Omental fat pad (tissue), 4 donors: Measurements from ENCODE around the gene CCDC85B. TPM values are rescaled to one million over a fixed set of nuclear protein-coding genes. Genes with fewer than 3 reads are reported as not detected.

Experiments
- ATAC-seq: fragments of 150-250 bp; one replicate; pipeline ENCODE4 v1.9.1; 2016; ENCODE audit warnings: mild to moderate bottlenecking, moderate library complexity; ENCODE audit not compliant: low FRiP score
- DNase-seq: peaks from one replicate; pipeline ENCODE4 v3.0.0-alpha.2; 2019; ENCODE audit warnings: low spot score
- CTCF ChIP-seq, 3 donors: fragments of 450-650 bp; IDR thresholded peaks; one replicate each; pipeline ENCODE4 v1.5.1; 2016 to 2017; ENCODE audit warnings: antibody characterized with exemption in 3 of 3, mild to moderate bottlenecking in 3 of 3, moderate library complexity in 2 of 3
- total RNA-seq, 4 donors: library from RNA; depleted of rRNA; stranded (reverse); fragments of >200 nt; gene quantifications; one replicate each; pipeline ENCODE4 v1.1.0, GENCODE V29; 2016

The CCDC85B gene
- total RNA-seq, 4 donors from 2014 or later = 40.2 to 85.9 (median 59.4) TPM

GRCh38 chr11:65932558-65932919 lies 42.1 kb downstream of the CCDC85B start:
- no peak for TF ChIP-seq CTCF (IDR thresholded peaks at IDR 0.05)
- DNase-seq = no peak
- ATAC-seq = no peak

GRCh38 chr11:65934014-65934413 lies 43.5 kb downstream of the CCDC85B start:
- DNase-seq = no peak
- ATAC-seq = no peak
- TF ChIP-seq CTCF (IDR thresholded peaks at IDR 0.05) = no peak

GRCh38 chr11:65937766-65938165 lies 47.3 kb downstream of the CCDC85B start:
- ATAC-seq = no peak
- no peak for TF ChIP-seq CTCF (IDR thresholded peaks at IDR 0.05)
- DNase-seq = no peak

Other genes with a start within 250 kb of the CCDC85B start
- 10 to 100 TPM; 37.8 to 72.7 (median 46.8) TPM for gene RELA, start 227.8 kb upstream of the CCDC85B start, total RNA-seq
- 10 to 100 TPM; 39.8 to 48.2 (median 44.7) TPM for gene KAT5, start 178.4 kb upstream of the CCDC85B start, total RNA-seq
- 100 to 1,000 TPM in 3 of 4 donors, 10 to 100 TPM in 1; 89.7 to 192 (median 125) TPM for gene RNASEH2C, start 169.9 kb upstream of the CCDC85B start, total RNA-seq
- gene AP5B1, start 109.7 kb upstream of the CCDC85B start, total RNA-seq = 10 to 100 TPM; 15.4 to 32.8 (median 30.9) TPM
- not detected for gene OVOL1, start 103.6 kb upstream of the CCDC85B start, total RNA-seq
- 1 to 10 TPM in 2 of 4 donors, under 1 TPM in 2; 0.79 to 1.6 (median 1.1) TPM for gene SNX32, start 56.7 kb upstream of the CCDC85B start, total RNA-seq
- 100 to 1,000 TPM; 485 to 798 (median 586) TPM for gene CFL1, start 32.5 kb upstream of the CCDC85B start, total RNA-seq
- 10 to 100 TPM; 25.9 to 60.8 (median 28.8) TPM for gene MUS81, start 30.2 kb upstream of the CCDC85B start, total RNA-seq
- 10 to 100 TPM; 39.4 to 81.8 (median 66.1) TPM for gene EFEMP2, start 17.9 kb upstream of the CCDC85B start, total RNA-seq
- gene CTSW, start 10.8 kb upstream of the CCDC85B start, total RNA-seq = 1 to 10 TPM; 1.6 to 3.9 (median 2.8) TPM
- 10 to 100 TPM; 48.8 to 66.4 (median 54.6) TPM for gene FIBP, start 2.2 kb upstream of the CCDC85B start, total RNA-seq
- 100 to 1,000 TPM in 2 of 4 donors, 10 to 100 TPM in 1, 1 to 10 TPM in 1; 2.8 to 223 (median 57.0) TPM for gene FOSL1, start 9.7 kb downstream of the CCDC85B start, total RNA-seq
- 10 to 100 TPM; 14.0 to 18.8 (median 17.5) TPM for gene C11orf68, start 28.4 kb downstream of the CCDC85B start, total RNA-seq
- gene DRAP1, start 28.8 kb downstream of the CCDC85B start, total RNA-seq = 10 to 100 TPM; 53.0 to 88.6 (median 72.5) TPM
- under 1 TPM in 1 of 4 donors, not detected in 3; 0.24 TPM for gene TSGA10IP, start 54.8 kb downstream of the CCDC85B start, total RNA-seq
- gene SART1, start 71.1 kb downstream of the CCDC85B start, total RNA-seq = 10 to 100 TPM; 22.5 to 62.4 (median 47.1) TPM
- gene EIF1AD, start 111.5 kb downstream of the CCDC85B start, total RNA-seq = 10 to 100 TPM; 24.6 to 58.2 (median 28.8) TPM
- 10 to 100 TPM; 24.6 to 40.8 (median 33.0) TPM for gene BANF1, start 111.8 kb downstream of the CCDC85B start, total RNA-seq
- gene CST6, start 121.3 kb downstream of the CCDC85B start, total RNA-seq = 1 to 10 TPM in 2 of 4 donors, not detected in 2; 1.6 to 6.2 TPM
- gene CATSPER1, start 135.8 kb downstream of the CCDC85B start, total RNA-seq = under 1 TPM in 2 of 4 donors, not detected in 2; 0.24 to 0.69 TPM
- 1 to 10 TPM in 1 of 4 donors, under 1 TPM in 1, not detected in 2; 0.19 to 1.2 TPM for gene GAL3ST3, start 158.5 kb downstream of the CCDC85B start, total RNA-seq
- gene SF3B2, start 161.7 kb downstream of the CCDC85B start, total RNA-seq = 100 to 1,000 TPM in 3 of 4 donors, 10 to 100 TPM in 1; 98.9 to 173 (median 140) TPM
- gene PACS1, start 179.6 kb downstream of the CCDC85B start, total RNA-seq = 10 to 100 TPM; 24.5 to 41.1 (median 38.0) TPM